NCI-H345 treated with DMSO at 0.1 percent for 48 hours (cell line): ENCODE measurements around the gene EPHB6.

ENCODE experiments used
- DNase-seq: peaks from one replicate; lab custom pipeline; 2025; ENCODE audit not compliant: unreplicated experiment; lab: John Stamatoyannopoulos, UW

The EPHB6 gene

GRCh38 chr7:142894985-142895593 lies 40.2 kb downstream of the EPHB6 start:
- DNase-seq = no peak

- no peak for DNase-seq
Observed at GRCh38 chr7:142896151-142896550, 41.3 kb downstream of the EPHB6 start.

- DNase-seq = no peak
Observed at GRCh38 chr7:142896741-142897379, 42.0 kb downstream of the EPHB6 start.

GRCh38 chr7:142897691-142898090 lies 42.8 kb downstream of the EPHB6 start:
- no peak for DNase-seq

GRCh38 chr7:142898377-142899170 lies 43.7 kb downstream of the EPHB6 start:
- peak; percentile 68 for DNase-seq

DNA sequence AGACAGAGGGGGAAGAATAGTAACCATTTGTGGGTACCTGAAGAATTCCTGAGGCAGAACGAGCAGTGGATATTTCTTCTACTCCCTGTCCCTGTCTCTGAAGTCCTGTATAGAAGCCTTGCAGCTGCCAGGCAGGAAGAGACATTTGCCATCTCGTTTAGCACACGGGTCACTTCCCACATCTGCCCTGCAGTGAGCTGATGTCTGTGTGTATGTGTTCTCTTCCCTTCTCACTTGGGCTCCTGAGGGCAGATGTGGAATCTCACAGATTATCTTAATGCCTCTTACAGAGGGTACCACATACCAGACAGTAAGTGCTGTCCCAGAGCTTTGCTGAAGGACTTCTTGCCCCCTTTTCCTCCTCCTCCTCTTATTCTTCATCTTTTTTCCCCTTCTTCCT lies 44.8 kb downstream of the EPHB6 start:
- DNase-seq = no peak

DNA sequence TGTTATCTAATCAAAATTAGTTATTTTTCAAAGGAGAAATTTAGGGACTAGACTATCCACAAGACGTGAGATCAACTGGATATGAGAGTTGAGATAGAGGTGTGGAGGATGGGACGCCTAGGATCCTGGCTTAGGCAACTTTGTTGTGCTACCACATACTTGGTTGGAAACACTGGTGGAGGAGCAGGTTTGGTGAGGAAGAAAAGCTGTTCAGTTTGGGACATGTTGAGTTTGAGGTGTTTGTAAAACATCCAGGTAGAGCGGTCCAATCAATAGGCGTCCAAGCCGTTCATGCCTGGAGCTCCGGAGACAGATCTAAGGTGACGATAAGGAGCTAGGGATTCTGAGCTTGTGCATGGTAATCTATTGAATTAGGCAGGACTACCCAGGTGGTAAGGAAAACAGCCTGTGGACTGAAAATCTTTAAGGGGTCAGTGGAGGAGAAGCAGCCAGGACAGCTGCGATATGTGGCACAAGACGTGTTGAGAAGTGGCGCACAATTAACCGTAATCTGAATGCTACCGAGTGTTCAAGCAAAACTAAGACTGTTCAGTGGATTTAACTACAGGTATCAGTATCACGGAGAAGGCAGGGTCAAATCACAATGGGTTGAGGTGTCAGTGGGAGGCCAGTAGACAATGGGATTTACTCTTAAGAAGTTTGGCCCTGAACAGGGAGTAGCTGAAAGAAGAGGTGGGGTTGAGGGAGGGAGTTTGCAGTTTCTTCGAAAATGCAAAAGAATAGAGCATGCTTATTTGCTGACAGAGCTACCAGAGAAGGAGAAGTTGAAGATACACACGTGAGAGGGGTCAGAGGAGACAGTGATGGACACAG lies 46.8 kb downstream of the EPHB6 start:
- DNase-seq = no peak

GRCh38 chr7:142904128-142904527 lies 49.3 kb downstream of the EPHB6 start:
- DNase-seq = no peak

DNA sequence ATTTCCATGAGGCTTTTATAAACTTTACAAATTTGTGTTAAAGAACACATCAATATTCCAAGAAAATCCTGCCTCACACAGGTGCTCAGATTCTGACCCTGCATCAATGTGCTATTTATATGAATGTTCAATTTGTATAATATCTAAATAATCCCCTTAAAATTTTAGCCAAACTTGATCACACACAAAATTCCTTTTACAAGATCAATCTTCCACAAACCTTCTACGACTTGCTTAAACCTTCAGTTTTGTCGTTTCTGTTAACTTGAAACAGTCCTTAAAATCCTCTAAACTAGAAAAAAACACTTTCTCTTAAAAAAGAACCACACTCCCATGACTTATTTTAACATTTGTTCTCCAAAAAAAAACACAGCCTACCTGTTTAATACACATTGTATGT lies 50.9 kb downstream of the EPHB6 start:
- no peak for DNase-seq

- no peak for DNase-seq
Observed at GRCh38 chr7:142906643-142907042, 51.8 kb downstream of the EPHB6 start.

- no peak for DNase-seq
Observed at GRCh38 chr7:142908290-142908689, 53.4 kb downstream of the EPHB6 start.

DNA sequence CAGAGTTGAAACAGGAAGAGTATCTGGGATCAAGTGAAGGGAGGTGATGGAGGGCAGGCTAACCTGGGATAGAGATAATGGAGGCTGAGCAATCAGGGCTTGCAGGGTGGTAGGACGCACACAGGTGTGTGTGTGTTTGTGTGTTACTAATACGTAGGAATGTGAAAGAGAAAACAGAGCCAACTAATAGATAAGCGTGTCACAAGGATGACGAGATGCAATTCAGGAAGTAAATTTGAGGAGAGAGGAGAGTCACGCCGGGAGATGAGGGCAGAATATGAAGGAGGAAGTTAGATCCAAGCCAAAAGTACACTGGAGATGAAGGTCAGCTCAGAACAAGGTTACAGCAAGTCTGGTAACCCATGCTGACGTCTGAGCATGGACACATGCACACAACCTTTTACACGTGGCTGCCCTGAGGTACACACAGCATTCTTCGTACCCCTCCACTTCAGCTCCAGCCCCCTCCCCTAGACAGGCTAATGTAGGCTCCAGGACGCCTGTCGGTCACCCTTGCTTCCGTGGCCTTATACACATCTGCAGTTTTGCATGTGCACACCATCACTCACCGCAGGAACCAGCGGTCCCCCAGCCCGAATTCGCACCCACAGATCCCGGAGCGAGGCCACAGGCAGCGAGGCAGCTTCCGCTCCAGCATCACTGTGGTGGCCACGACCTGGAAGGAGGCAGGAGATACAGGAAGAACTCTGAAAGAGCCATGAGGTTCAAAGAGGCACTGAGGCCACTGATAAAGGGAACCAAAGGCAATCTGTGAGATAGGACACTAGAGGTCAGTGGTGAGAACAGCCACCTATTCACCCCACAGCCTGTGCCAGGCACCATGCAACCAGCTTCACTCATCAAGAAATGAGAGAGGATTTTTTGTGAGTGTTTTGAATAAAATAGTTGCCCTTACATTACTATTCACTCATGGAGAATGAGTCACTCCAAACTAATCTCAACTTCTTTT lies 54.3 kb downstream of the EPHB6 start:
- no peak for DNase-seq

DNA sequence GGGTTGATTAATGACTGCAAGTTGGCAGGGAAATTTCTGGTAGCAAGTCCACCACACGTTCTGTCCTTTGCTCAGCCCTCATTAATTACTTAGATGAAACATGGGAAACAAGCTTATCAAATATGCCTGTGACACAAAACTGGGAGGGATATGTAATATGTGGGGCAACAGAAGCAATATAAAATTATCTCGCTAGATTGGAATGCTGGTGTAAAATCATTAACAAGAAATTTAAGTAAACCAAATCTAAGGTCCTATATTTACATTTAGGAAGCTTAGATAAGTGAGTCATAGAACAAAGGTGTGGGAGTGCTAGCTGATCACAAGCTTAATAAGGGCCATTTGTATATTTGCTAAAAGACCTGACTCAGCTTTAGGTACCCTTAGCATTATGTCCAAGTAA lies 55.2 kb downstream of the EPHB6 start:
- no peak for DNase-seq

DNA sequence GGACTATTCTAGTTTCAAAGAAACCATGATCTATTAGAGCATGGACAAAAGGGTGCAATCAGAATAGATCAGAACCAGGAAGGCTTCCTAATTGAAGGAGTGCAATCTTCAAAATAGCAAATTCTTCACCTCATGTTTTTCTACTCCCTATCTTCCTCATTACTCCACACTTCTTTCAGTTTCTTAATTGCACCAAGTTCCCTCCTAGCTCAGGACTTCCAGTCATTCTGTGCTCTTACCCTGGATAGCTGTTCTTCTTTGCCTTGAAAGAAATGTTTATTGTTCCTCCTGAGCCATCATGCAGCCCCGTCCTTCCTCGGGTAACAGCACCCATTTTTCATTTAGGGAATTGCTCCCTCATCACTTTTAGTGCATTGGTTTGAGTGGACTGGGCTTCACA lies 55.6 kb downstream of the EPHB6 start:
- no peak for DNase-seq

- no peak for DNase-seq
Observed at GRCh38 chr7:142913051-142913450, 58.2 kb downstream of the EPHB6 start.

GRCh38 chr7:142913566-142913965 lies 58.7 kb downstream of the EPHB6 start:
- DNase-seq = no peak

DNA sequence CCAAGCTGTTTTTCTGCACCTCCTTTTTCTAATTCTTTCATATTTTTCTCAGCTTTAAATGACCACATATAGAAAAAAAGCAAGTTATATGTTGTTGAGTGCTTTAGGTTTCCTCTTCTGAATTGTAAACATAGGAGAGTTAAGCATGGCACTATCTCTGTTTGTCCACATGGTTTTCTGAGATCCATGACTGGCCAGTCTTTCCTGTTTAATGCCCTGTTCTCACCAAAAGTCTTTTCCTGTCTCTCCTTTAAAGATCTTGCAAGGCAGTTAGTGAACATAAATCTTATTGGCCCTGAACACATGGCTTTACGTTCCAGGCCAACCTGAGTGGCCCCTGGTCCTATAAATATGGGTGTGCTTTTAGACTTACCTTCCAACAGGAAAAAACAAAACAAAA lies 59.2 kb downstream of the EPHB6 start:
- DNase-seq = no peak

GRCh38 chr7:142915315-142915714 lies 60.4 kb downstream of the EPHB6 start:
- no peak for DNase-seq

- no peak for DNase-seq
Observed at GRCh38 chr7:142916508-142916907, 61.6 kb downstream of the EPHB6 start.

DNA sequence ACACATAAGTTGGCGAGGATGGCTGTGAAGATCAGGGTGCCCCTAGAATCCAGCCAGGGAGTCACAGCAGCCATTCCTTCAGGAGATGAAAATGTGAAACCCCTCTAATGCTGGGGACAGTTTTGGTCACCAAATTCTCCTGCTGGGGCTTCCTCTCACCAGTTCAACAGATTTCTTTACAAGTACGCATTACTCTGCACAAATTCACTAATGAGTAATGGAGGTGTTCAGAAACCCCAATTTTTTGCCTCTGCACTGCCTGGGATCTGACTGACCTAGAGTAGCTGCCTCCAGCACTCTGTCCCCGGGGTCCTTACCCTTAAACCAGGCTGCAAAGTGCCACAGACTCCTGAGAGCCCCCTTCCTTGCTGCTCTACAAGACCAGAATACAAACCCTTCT lies 62.6 kb downstream of the EPHB6 start:
- no peak for DNase-seq
